ENCODE measurements around the gene TUBB2B. TPM values are rescaled to one million over a fixed set of nuclear protein-coding genes. Genes with fewer than 3 reads are reported as not detected.

The TUBB2B gene
- total and polyA plus RNA-seq, 10 of the 15 experiments (the other 5 are each of a cell fraction or from before 2014, with no cell fraction given), result 2.6 to 75.2 (median 21.2) TPM

DNA sequence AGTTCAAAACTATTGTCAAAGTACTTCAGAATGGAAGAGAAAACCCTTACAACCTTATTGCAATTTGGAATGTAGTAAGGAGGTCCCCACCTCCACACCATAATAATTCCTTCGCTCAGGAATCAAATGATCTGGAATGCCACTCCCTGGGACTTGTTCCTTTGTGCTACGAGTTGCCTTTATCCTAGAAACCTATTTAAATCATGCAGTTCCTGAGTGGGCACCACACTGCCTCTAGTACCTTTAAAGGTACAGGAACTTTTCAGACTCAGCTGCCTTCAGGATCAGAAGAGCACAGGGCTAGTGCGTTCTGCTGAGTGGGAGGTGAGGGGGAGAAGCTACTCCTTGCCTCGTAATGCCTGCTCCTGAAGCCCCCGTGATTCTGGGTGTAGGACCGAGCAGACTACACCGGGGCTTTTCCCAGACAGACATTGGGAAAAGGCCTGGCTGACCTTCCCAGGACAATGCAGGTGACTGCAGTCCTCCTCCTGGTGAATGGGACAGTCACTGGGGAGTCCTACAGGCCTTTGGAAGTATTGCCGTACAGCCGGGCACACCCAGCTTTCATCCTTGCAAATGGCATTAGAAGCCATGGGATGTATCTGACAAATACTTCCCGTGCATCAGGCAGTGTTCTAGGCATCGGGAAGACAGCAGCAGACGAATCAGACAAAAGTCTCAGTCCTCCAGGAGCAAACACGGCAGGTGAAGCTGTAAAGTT lies 11.8 kb upstream of the TUBB2B start:
- ChIA-PET CTCF (interaction anchor here (0.7 to 1.7 kb wide), 2 partner anchors 12 to 427 kb away, joined by 3 to 15 read pairs; no protein-coding TSS in a partner anchor), RAD21 (ENCODE audit: unreplicated experiment) (interaction anchor here (0.9 to 1.2 kb wide), 2 partner anchors 12 to 30 kb away, joined by 3 to 6 read pairs; no protein-coding TSS in a partner anchor), POLR2A (no interaction called here), SMC1A (ENCODE audit: uncharacterized antibody, unreplicated experiment) (interaction anchor here (1.0 kb wide), 1 partner anchor 12 kb away, joined by 4 read pairs; no protein-coding TSS in a partner anchor)
- no peak overlapping the region for H3K9ac ChIP-seq (ENCODE audit: control insufficient read depth, insufficient read depth, low read length)
- H3K79me2 ChIP-seq (ENCODE audit: control insufficient read depth, insufficient read depth, low read length), result no peaks in the 10 kb centered on the region
- intact Hi-C loops (cut with micrococcal nuclease; ENCODE audit: unreplicated experiment) (no loop called here), in situ Hi-C loops (cut with MboI) (no loop called here)
- H3K27ac ChIP-seq (ENCODE audit: control insufficient read depth, insufficient read depth), result no peak overlapping the region
- FAIRE-seq (no peak), DNase-seq (ENCODE audit: low read depth, low spot score) (no peak), ATAC-seq (no peak)
- no peaks in the 10 kb centered on the region for H3K9me3 ChIP-seq (replicated peaks; ENCODE audit: control insufficient read depth, insufficient read depth, low read length)
- WGBS (ENCODE audit: insufficient coverage, insufficient replicate concordance, low lambda C conversion rate, missing lambda C conversion rate), result 52% methylated on average over 13 of the region's 13 CpGs
- H4K20me1 ChIP-seq (ENCODE audit: control insufficient read depth, insufficient read depth), result no peaks in the 10 kb centered on the region
- no TSS peak for BruUV-seq (replicated peaks)
- H2AFZ ChIP-seq (ENCODE audit: control insufficient read depth, low read depth, low read length), result no peak overlapping the region
- no peaks in the 10 kb centered on the region; a peak in 1 of 4 replicates for H3K27me3 ChIP-seq (replicated peaks in 1 of 2; ENCODE audit: control insufficient read depth in 2 of 2, insufficient read depth in 2 of 2, low read length in 1 of 2)
- no peaks in the 10 kb centered on the region for H3K36me3 ChIP-seq (ENCODE audit: control insufficient read depth in 2 of 2, insufficient read depth in 2 of 2, low read length in 1 of 2)
- H3K4me3 ChIP-seq, result no peak overlapping the region
- no peak overlapping the region for H3K4me2 ChIP-seq (ENCODE audit: control insufficient read depth, insufficient read depth)
- TF ChIP-seq, protein P1, sequence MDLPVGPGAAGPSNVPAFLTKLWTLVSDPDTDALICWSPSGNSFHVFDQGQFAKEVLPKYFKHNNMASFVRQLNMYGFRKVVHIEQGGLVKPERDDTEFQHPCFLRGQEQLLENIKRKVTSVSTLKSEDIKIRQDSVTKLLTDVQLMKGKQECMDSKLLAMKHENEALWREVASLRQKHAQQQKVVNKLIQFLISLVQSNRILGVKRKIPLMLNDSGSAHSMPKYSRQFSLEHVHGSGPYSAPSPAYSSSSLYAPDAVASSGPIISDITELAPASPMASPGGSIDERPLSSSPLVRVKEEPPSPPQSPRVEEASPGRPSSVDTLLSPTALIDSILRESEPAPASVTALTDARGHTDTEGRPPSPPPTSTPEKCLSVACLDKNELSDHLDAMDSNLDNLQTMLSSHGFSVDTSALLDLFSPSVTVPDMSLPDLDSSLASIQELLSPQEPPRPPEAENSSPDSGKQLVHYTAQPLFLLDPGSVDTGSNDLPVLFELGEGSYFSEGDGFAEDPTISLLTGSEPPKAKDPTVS (IDR thresholded peaks at IDR 0.05; ENCODE audit: low read depth, low read length), result no peak
- TF ChIP-seq ZBED1 (IDR thresholded peaks at IDR 0.05; ENCODE audit: borderline replicate concordance) (no peak), CBX5 (IDR thresholded peaks at IDR 0.05; ENCODE audit: low read depth) (no peak), SUZ12 (IDR thresholded peaks at IDR 0.05; ENCODE audit: unreplicated experiment) (no peak)
- TF ChIP-seq, protein P2, sequence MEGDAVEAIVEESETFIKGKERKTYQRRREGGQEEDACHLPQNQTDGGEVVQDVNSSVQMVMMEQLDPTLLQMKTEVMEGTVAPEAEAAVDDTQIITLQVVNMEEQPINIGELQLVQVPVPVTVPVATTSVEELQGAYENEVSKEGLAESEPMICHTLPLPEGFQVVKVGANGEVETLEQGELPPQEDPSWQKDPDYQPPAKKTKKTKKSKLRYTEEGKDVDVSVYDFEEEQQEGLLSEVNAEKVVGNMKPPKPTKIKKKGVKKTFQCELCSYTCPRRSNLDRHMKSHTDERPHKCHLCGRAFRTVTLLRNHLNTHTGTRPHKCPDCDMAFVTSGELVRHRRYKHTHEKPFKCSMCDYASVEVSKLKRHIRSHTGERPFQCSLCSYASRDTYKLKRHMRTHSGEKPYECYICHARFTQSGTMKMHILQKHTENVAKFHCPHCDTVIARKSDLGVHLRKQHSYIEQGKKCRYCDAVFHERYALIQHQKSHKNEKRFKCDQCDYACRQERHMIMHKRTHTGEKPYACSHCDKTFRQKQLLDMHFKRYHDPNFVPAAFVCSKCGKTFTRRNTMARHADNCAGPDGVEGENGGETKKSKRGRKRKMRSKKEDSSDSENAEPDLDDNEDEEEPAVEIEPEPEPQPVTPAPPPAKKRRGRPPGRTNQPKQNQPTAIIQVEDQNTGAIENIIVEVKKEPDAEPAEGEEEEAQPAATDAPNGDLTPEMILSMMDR (IDR thresholded peaks at IDR 0.05 in 2 of 3, conservative IDR thresholded peaks at IDR 0.05 in 1 of 3; ENCODE audit: control insufficient read depth in 2 of 3, extremely low read depth in 1 of 3, insufficient read depth in 1 of 3, low read depth in 3 of 3, low read length in 3 of 3), result 0 out of 6 replicates have a peak, but pooled peaks of 1 of the 3 experiments have one; percentile 7
- TF ChIP-seq, protein P3, sequence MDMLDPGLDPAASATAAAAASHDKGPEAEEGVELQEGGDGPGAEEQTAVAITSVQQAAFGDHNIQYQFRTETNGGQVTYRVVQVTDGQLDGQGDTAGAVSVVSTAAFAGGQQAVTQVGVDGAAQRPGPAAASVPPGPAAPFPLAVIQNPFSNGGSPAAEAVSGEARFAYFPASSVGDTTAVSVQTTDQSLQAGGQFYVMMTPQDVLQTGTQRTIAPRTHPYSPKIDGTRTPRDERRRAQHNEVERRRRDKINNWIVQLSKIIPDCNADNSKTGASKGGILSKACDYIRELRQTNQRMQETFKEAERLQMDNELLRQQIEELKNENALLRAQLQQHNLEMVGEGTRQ (IDR thresholded peaks at IDR 0.05; ENCODE audit: borderline replicate concordance, low read depth, low read length), result no peak
- TF ChIP-seq, protein P4, sequence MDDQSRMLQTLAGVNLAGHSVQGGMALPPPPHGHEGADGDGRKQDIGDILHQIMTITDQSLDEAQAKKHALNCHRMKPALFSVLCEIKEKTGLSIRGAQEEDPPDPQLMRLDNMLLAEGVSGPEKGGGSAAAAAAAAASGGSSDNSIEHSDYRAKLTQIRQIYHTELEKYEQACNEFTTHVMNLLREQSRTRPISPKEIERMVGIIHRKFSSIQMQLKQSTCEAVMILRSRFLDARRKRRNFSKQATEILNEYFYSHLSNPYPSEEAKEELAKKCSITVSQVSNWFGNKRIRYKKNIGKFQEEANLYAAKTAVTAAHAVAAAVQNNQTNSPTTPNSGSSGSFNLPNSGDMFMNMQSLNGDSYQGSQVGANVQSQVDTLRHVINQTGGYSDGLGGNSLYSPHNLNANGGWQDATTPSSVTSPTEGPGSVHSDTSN (IDR thresholded peaks at IDR 0.05; ENCODE audit: insufficient replicate concordance, low read depth, low read length), result no peak
- H3K4me1 ChIP-seq (ENCODE audit: control insufficient read depth, insufficient read depth, low read length), result peaks cover 31% of the 10 kb centered on the region

All from GM12878 (cell line).